Transverse colon (tissue), 4 donors: ENCODE results near the gene GRIP2. TPM values are rescaled to one million over a fixed set of nuclear protein-coding genes. Genes with fewer than 3 reads are reported as not detected.

Experiments used
- DNase-seq: peaks from one replicate; pipeline ENCODE4 v3.0.0-alpha.2; 2019
- H3K27ac ChIP-seq, 4 donors: fragments of 200-600 bp; sonication (generic); 2 replicates each; pipeline ENCODE4 v1.5.1; 2016 to 2018; ENCODE audit warnings: inconsistent platforms in 4 of 4
- H3K27me3 ChIP-seq: fragments of 200-600 bp; sonication (generic); 2 replicates; pipeline ENCODE4 v1.5.1; 2017; ENCODE audit warnings: inconsistent platforms
- H3K36me3 ChIP-seq, 4 donors: fragments of 200-600 bp; sonication (generic); 2 replicates each; pipeline ENCODE4 v1.5.1; 2017 to 2019; ENCODE audit warnings: inconsistent platforms in 4 of 4
- H3K4me1 ChIP-seq, 4 donors: fragments of 200-600 bp; sonication (generic); 2 replicates each; pipeline ENCODE4 v1.5.1; 2017 to 2020; ENCODE audit warnings: inconsistent platforms in 4 of 4
- H3K4me3 ChIP-seq, 4 donors: fragments of 200-600 bp; sonication (generic); 1 replicate in 1 of 4; 2 replicates in 3 of 4; pipeline versions ENCODE4 v1.5.1 to v1.6.1; 2017 to 2019; ENCODE audit warnings: inconsistent platforms in 4 of 4
- H3K9me3 ChIP-seq, 2 donors: fragments of 200-600 bp; sonication (generic); 2 replicates each; pipeline ENCODE4 v1.5.1; 2017 to 2019; ENCODE audit warnings: inconsistent platforms in 2 of 2
- EP300 ChIP-seq: sonication (generic); formaldehyde crosslinking; IDR thresholded peaks from one replicate; pipeline ENCODE4 v1.6.1; 2017; ENCODE audit warnings: antibody characterized with exemption, low read depth
- POLR2A ChIP-seq: fragments of 450-650 bp; IDR thresholded peaks from one replicate; pipeline ENCODE4 v1.6.1; 2016; ENCODE audit warnings: antibody characterized with exemption, mild to moderate bottlenecking, moderate library complexity
- POLR2AphosphoS5 ChIP-seq, 3 donors: sonication (generic); formaldehyde crosslinking; IDR thresholded peaks; one replicate each; pipeline ENCODE4 v1.6.1; 2016; ENCODE audit warnings: antibody characterized with exemption in 3 of 3
- WGBS, 2 donors: methylation state at CpG; one replicate each; pipeline ENCODE4 v1.1.5; 2018; ENCODE audit warnings: low coverage in 1 of 2; 5-methylcytosine and 5-hydroxymethylcytosine counted together
- in situ Hi-C, 4 donors: fragments of 200-750 bp; cut with MboI; loops; one replicate each; pipeline versions ENCODE4 v1.15.0 to v1.15.1; 2017; ENCODE audit warnings: low sequenced_read_pairs in 3 of 4, low pct_ligation_motif_present in 1 of 4, low pct_unique_long_range_greater_than_20kb in 1 of 4
- intact Hi-C: fragments of 100-400 bp; cut with DNase I; formaldehyde crosslinking; loops from one replicate; pipeline ENCODE4 v1.15.1; 2023; ENCODE audit warnings: low total_unique reads
- total RNA-seq, 4 donors: library from RNA; depleted of rRNA; stranded (reverse); fragments of >200 nt; gene quantifications; one replicate each; pipeline ENCODE4 v1.1.0, GENCODE V29; 2016
- TF ChIP-seq, protein P1 (sequence below), 5 experiments: fragments of 200-600 bp in 3 of 5; fragments of 450-650 bp in 2 of 5; sonication (generic) in 3 of 5; IDR thresholded peaks; 1 replicate in 2 of 5; 2 replicates in 3 of 5; pipeline ENCODE4 v1.5.1; 2016 to 2017; ENCODE audit warnings: antibody characterized with exemption in 5 of 5, inconsistent platforms in 3 of 5, mild to moderate bottlenecking in 2 of 5, moderate library complexity in 1 of 5

Gene GRIP2
- total RNA-seq, 4 donors from 2014 or later: 0.27 to 0.40 TPM; not detected in 2

DNA sequence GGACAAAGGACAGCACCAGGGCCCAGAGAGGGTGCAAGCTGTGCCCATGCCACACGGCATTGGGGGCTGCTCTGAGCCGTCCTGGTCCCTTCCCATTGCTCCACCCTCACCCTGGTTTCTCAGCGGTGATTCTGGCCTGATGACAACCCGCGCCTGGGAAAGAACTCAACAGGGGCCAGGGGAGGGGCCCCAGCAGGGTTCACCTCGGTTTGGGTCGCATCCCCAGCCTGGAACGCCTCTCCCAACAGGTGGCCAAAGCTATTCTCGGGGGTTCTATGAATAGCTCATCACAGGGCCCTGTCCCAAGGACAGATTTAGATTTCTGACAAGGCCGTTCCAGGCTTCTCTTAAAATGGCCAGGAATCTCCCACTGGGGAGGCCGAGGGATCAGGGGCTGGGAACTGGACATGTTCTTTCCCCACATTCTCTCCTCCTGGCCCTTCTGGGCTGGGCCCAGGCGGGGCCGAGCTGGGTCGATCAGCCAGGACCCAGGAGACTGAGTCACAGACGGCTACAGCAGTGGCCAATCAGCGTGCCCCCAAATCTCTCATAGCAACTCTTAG lies 17.9 kb downstream of the GRIP2 start:
- H3K27ac ChIP-seq: peak overlapping the region in 1 of 4 donors; percentile 12
- H3K27me3 ChIP-seq: no peaks in the 10 kb centered on the region
- WGBS, 2 donors: 91% methylated on average over 16 of the region's 16 CpGs; no CpG with 5 or more reads in 1 of the 2 donors
- intact Hi-C loops (no loop called here), in situ Hi-C loops (loop anchor here in 2 of 4 donors (25.0 kb wide), 2 partner anchors 90 to 390 kb away; no protein-coding TSS in a partner anchor)
- H3K4me3 ChIP-seq: no peak overlapping the region
- DNase-seq: no peak
- no peak for TF ChIP-seq POLR2AphosphoS5 (IDR thresholded peaks at IDR 0.05)
- TF ChIP-seq POLR2A: no peak
- no peaks in the 10 kb centered on the region for H3K36me3 ChIP-seq
- peaks cover 0 to 5% (median 2%) of the 10 kb centered on the region in 4 donors for H3K4me1 ChIP-seq
- no peaks in the 10 kb centered on the region for H3K9me3 ChIP-seq

DNA sequence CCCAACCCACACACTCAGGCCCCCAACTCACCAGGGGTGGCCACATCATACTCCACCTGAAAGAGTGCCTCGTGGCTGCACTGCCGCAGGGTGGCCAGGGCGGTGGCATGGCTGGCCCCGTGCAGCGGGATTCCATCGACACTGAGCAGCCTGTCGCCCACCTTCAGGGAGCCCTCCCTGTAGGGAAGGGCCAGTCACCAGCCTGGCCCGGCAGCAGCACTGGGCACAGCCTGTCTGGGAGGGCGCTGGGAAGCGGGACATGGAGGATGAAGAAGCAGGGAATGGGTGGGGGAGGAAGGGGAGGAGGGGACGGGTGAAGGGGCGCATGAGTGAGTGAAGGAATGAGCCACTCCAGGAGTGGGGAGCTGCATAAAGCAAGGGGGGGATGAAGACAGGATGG lies 18.5 kb downstream of the GRIP2 start:
- TF ChIP-seq EP300: no peak
- TF ChIP-seq, protein P1, sequence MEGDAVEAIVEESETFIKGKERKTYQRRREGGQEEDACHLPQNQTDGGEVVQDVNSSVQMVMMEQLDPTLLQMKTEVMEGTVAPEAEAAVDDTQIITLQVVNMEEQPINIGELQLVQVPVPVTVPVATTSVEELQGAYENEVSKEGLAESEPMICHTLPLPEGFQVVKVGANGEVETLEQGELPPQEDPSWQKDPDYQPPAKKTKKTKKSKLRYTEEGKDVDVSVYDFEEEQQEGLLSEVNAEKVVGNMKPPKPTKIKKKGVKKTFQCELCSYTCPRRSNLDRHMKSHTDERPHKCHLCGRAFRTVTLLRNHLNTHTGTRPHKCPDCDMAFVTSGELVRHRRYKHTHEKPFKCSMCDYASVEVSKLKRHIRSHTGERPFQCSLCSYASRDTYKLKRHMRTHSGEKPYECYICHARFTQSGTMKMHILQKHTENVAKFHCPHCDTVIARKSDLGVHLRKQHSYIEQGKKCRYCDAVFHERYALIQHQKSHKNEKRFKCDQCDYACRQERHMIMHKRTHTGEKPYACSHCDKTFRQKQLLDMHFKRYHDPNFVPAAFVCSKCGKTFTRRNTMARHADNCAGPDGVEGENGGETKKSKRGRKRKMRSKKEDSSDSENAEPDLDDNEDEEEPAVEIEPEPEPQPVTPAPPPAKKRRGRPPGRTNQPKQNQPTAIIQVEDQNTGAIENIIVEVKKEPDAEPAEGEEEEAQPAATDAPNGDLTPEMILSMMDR (IDR thresholded peaks at IDR 0.05): no peak
- TF ChIP-seq POLR2A: no peak
- no peak for TF ChIP-seq POLR2AphosphoS5 (IDR thresholded peaks at IDR 0.05)
- no peak overlapping the region for H3K27ac ChIP-seq
- no peak for DNase-seq
- in situ Hi-C loops: loop anchor here in 2 of 4 donors (25.0 kb wide), 2 partner anchors 91 to 391 kb away; no protein-coding TSS in a partner anchor
- peaks cover 0 to 5% (median 2%) of the 10 kb centered on the region in 4 donors for H3K4me1 ChIP-seq
- H3K4me3 ChIP-seq: no peak overlapping the region
- H3K36me3 ChIP-seq: no peaks in the 10 kb centered on the region
- intact Hi-C loops: no loop called here
- H3K9me3 ChIP-seq: no peaks in the 10 kb centered on the region
- H3K27me3 ChIP-seq: no peaks in the 10 kb centered on the region
- 88% methylated on average over 12 of the region's 12 CpGs; no CpG with 5 or more reads in 1 of the 2 donors for WGBS, 2 donors

DNA sequence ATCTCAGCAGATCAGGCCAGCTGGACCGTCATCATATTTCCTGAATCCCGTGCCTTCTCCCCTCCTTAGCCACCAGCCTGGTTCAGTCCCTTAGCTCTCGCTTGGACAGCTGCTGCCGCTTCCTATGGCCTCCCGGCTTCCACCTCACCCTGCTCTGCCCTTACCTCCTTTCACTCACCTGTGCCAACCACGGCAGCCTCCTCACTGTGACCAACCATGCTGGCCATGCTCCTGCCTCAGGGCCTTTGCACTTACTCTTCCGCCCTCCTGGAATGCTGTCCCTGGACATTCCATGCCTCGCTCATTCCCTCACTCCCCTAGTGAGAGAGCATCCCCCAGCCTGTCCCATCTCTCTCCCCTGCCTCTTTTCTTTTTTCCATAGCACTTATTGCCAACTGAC lies 19.2 kb downstream of the GRIP2 start:
- no peak for DNase-seq
- Histone ChIP-seq H3K27ac (no peak overlapping the region), H3K36me3 (no peaks in the 10 kb centered on the region), H3K27me3 (no peaks in the 10 kb centered on the region), H3K9me3 (no peaks in the 10 kb centered on the region), H3K4me1 (peaks cover 0 to 5% (median 2%) of the 10 kb centered on the region in 4 donors), H3K4me3 (no peak overlapping the region)
- TF ChIP-seq POLR2A: no peak
- TF ChIP-seq, protein P1 (IDR thresholded peaks at IDR 0.05): no peak
- TF ChIP-seq POLR2AphosphoS5 (IDR thresholded peaks at IDR 0.05): no peak
- no peak for TF ChIP-seq EP300
- intact Hi-C loops (no loop called here), in situ Hi-C loops (loop anchor here in 2 of 4 donors (25.0 kb wide), 2 partner anchors 91 to 391 kb away; no protein-coding TSS in a partner anchor)
- 20 to 80% methylated on average over 1 to 8 of the region's 8 CpGs for WGBS, 2 donors

DNA sequence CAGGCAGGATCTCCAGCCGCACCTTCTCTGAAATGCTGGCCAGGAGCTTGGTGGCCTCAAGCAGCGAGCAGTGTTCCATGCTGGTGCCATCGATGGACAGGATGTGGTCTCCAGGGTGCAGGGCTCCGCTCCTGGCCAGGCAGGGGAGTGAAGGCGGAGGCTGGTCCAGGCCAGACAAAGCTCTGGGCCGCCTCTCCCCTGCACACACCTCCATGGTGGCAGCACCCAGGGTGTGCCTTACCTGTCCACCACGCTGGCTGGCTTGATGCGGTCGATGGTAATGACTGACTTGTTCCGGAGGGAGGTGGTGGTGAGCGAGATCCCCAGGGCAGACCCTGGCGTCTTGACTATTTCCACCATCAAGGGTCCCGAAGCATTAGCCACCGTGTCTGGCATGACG lies 20.0 kb downstream of the GRIP2 start:
- Histone ChIP-seq H3K27ac (no peak overlapping the region), H3K4me3 (no peak overlapping the region), H3K4me1 (peaks cover 0 to under 1% (median 0%) of the 10 kb centered on the region in 4 donors), H3K27me3 (no peaks in the 10 kb centered on the region), H3K36me3 (no peaks in the 10 kb centered on the region), H3K9me3 (no peaks in the 10 kb centered on the region)
- in situ Hi-C loops: loop anchor here in 2 of 4 donors (25.0 kb wide), 2 partner anchors 92 to 392 kb away; no protein-coding TSS in a partner anchor
- no peak for DNase-seq
- 91% methylated on average over 15 of the region's 15 CpGs; no CpG with 5 or more reads in 1 of the 2 donors for WGBS, 2 donors
- TF ChIP-seq POLR2A (no peak), EP300 (no peak), POLR2AphosphoS5 (IDR thresholded peaks at IDR 0.05) (no peak)
- TF ChIP-seq, protein P1 (IDR thresholded peaks at IDR 0.05): no peak
- intact Hi-C loops: no loop called here
